HL-60 (cell line): ENCODE data around the gene BNC1.

Experiments
- TF ChIP-seq, protein P1 (sequence below): IDR thresholded peaks from 2 replicates; pipeline ENCODE4 v1.6.1; 2012; ENCODE audit warnings: low read depth; ENCODE audit not compliant: insufficient replicate concordance
- TF ChIP-seq, protein P2 (sequence below): IDR thresholded peaks from one replicate; pipeline ENCODE4 v1.5.1; 2011; ENCODE audit warnings: low read length, control low read depth, inconsistent platforms; ENCODE audit not compliant: insufficient read depth

DNA sequence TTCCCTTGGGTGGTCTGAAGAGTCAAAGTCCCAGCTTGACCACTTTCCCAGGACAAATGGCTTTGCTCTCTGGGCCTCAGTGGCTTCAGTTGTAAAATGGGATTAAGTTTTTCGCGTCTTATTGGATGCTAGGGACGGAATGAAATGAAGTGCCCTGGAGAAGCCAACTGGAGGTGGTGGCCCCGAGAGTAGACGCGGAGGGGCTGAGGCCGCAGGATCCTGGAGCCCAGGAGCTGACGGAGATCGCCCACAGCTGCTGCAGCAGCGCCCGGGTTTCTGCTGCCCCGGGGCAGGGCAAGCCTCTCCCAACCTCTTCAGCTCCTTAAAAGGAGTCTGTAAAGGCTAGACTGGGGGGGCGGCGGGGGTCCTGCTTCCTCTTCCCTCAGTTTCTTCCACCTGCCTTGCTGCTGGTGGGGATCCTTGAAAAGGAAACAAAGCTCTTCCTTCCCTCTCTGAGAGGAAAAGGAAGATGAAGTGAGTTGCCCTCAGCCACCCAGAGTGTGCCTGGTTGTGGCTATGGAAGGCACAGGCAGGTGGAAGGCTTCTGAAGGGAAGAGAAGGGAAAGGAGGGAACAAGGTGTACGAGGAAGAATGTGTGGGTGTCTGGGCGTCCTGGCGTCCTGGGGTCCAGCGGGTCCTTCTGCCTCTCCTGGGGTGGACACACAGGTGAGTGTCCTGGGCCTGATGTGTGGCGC lies 967 bp upstream of the BNC1 start:
- TF ChIP-seq, protein P1, sequence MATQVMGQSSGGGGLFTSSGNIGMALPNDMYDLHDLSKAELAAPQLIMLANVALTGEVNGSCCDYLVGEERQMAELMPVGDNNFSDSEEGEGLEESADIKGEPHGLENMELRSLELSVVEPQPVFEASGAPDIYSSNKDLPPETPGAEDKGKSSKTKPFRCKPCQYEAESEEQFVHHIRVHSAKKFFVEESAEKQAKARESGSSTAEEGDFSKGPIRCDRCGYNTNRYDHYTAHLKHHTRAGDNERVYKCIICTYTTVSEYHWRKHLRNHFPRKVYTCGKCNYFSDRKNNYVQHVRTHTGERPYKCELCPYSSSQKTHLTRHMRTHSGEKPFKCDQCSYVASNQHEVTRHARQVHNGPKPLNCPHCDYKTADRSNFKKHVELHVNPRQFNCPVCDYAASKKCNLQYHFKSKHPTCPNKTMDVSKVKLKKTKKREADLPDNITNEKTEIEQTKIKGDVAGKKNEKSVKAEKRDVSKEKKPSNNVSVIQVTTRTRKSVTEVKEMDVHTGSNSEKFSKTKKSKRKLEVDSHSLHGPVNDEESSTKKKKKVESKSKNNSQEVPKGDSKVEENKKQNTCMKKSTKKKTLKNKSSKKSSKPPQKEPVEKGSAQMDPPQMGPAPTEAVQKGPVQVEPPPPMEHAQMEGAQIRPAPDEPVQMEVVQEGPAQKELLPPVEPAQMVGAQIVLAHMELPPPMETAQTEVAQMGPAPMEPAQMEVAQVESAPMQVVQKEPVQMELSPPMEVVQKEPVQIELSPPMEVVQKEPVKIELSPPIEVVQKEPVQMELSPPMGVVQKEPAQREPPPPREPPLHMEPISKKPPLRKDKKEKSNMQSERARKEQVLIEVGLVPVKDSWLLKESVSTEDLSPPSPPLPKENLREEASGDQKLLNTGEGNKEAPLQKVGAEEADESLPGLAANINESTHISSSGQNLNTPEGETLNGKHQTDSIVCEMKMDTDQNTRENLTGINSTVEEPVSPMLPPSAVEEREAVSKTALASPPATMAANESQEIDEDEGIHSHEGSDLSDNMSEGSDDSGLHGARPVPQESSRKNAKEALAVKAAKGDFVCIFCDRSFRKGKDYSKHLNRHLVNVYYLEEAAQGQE = no peak
- TF ChIP-seq, protein P2, sequence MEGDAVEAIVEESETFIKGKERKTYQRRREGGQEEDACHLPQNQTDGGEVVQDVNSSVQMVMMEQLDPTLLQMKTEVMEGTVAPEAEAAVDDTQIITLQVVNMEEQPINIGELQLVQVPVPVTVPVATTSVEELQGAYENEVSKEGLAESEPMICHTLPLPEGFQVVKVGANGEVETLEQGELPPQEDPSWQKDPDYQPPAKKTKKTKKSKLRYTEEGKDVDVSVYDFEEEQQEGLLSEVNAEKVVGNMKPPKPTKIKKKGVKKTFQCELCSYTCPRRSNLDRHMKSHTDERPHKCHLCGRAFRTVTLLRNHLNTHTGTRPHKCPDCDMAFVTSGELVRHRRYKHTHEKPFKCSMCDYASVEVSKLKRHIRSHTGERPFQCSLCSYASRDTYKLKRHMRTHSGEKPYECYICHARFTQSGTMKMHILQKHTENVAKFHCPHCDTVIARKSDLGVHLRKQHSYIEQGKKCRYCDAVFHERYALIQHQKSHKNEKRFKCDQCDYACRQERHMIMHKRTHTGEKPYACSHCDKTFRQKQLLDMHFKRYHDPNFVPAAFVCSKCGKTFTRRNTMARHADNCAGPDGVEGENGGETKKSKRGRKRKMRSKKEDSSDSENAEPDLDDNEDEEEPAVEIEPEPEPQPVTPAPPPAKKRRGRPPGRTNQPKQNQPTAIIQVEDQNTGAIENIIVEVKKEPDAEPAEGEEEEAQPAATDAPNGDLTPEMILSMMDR = no peak
